Naive thymus-derived CD4-positive, alpha-beta T cell (primary cell): ENCODE data around the gene PCNX2. TPM values are rescaled to one million over a fixed set of nuclear protein-coding genes. Genes with fewer than 3 reads are reported as not detected.

Experiments used
- ATAC-seq: fragments of 150-1000 bp; cut with Tn5 transposase; 2 replicates; pipeline ENCODE4 v1.10.0; 2021; ENCODE audit warnings: mild to moderate bottlenecking, moderate library complexity
- CTCF ChIA-PET: fragments of 350-600 bp; sonication (Branson Sonifier 250); formaldehyde crosslinking; loops from one replicate; lab custom pipeline; 2021; ENCODE audit warnings: antibody characterized with exemption; lab: Charles Lee
- POLR2A ChIA-PET: fragments of 350-600 bp; sonication (Branson Sonifier 250); formaldehyde crosslinking; loops from one replicate; lab custom pipeline; 2021; ENCODE audit warnings: antibody characterized with exemption, inconsistent platforms; lab: Charles Lee
- DNase-seq, 9 donors: peaks; one replicate each; pipeline versions ENCODE4 v3.0.0 to v3.0.0-alpha.2; 2020 to 2022; ENCODE audit warnings: mixed read lengths in 1 of 9
- H3K27ac ChIP-seq: one replicate; pipeline ENCODE4 v1.7.0; 2013; ENCODE audit warnings: mild to moderate bottlenecking, low read depth, low read length, moderate library complexity
- H3K27me3 ChIP-seq, 2 donors: one replicate each; pipeline ENCODE4 v1.7.0; 2013; ENCODE audit warnings: low read length in 2 of 2, mild to moderate bottlenecking in 2 of 2, moderate library complexity in 2 of 2; ENCODE audit not compliant: control insufficient read depth in 2 of 2, insufficient read depth in 2 of 2
- H3K36me3 ChIP-seq, 3 experiments: 1 replicate in 2 of 3; 2 replicates in 1 of 3; pipeline ENCODE4 v1.7.0; 2013; ENCODE audit warnings: low read length in 3 of 3, mild to moderate bottlenecking in 3 of 3, moderate library complexity in 1 of 3; ENCODE audit not compliant: insufficient read depth in 3 of 3, control insufficient read depth in 2 of 3
- H3K4me1 ChIP-seq, 2 donors: one replicate each; pipeline ENCODE4 v1.7.0; 2013; ENCODE audit warnings: low read length in 2 of 2, mild to moderate bottlenecking in 2 of 2, moderate library complexity in 1 of 2; ENCODE audit not compliant: control insufficient read depth in 2 of 2, insufficient read depth in 2 of 2
- H3K4me3 ChIP-seq: 2 replicates; pipeline ENCODE4 v1.7.0; 2013; ENCODE audit warnings: mild to moderate bottlenecking, low read length
- H3K9me3 ChIP-seq, 3 experiments: 1 replicate in 2 of 3; 2 replicates in 1 of 3; pipeline ENCODE4 v1.7.0; 2013; ENCODE audit warnings: low read length in 3 of 3; ENCODE audit not compliant: control insufficient read depth in 2 of 3
- H3K27ac Mint-ChIP-seq, 9 donors: one replicate each; pipeline ENCODE4 v1.8.0; 2020 to 2022; ENCODE audit warnings: mixed read lengths in 9 of 9, mild to moderate bottlenecking in 8 of 9, moderate library complexity in 5 of 9, inconsistent platforms in 2 of 9
- H3K27me3 Mint-ChIP-seq, 5 donors: one replicate each; pipeline ENCODE4 v1.8.0; 2021 to 2022; ENCODE audit warnings: mixed read lengths in 5 of 5, mild to moderate bottlenecking in 1 of 5
- H3K36me3 Mint-ChIP-seq, 5 donors: one replicate each; pipeline ENCODE4 v1.8.0; 2020 to 2022; ENCODE audit warnings: mixed read lengths in 5 of 5, mild to moderate bottlenecking in 3 of 5, inconsistent platforms in 1 of 5
- H3K4me1 Mint-ChIP-seq, 7 donors: one replicate each; pipeline ENCODE4 v1.8.0; 2020 to 2022; ENCODE audit warnings: mixed read lengths in 7 of 7, mild to moderate bottlenecking in 3 of 7, inconsistent platforms in 1 of 7
- H3K4me3 Mint-ChIP-seq, 10 donors: one replicate each; pipeline ENCODE4 v1.8.0; 2020 to 2022; ENCODE audit warnings: mild to moderate bottlenecking in 10 of 10, mixed read lengths in 10 of 10, moderate library complexity in 6 of 10, inconsistent platforms in 2 of 10
- H3K9me3 Mint-ChIP-seq, 11 donors: one replicate each; pipeline ENCODE4 v1.8.0; 2020 to 2022; ENCODE audit warnings: mixed read lengths in 11 of 11, mild to moderate bottlenecking in 4 of 11, inconsistent platforms in 1 of 11, moderate library complexity in 1 of 11
- intact Hi-C, 2 donors: fragments of 100-400 bp; cut with micrococcal nuclease; formaldehyde crosslinking; loops; one replicate each; pipeline ENCODE4 v1.15.1; 2023
- polyA plus RNA-seq, 2 donors: library from polyadenylated mRNA; unstranded; fragments of 300-500 nt; fragmentation: Illumina TruSeq; gene quantifications; one replicate each; pipeline ENCODE4 v1.2.3, GENCODE V29; 2021
- total RNA-seq, 6 experiments: library from RNA in 5 of 6; stranded (reverse) in 5 of 6; gene quantifications; 1 replicate in 5 of 6; 2 replicates in 1 of 6; pipeline ENCODE4 v1.2.3 and lab custom pipeline; 2021 to 2026

The PCNX2 gene
- total and polyA plus RNA-seq, 7 experiments from 2014 or later: 4.1 to 61.8 (median 45.1) TPM

DNA sequence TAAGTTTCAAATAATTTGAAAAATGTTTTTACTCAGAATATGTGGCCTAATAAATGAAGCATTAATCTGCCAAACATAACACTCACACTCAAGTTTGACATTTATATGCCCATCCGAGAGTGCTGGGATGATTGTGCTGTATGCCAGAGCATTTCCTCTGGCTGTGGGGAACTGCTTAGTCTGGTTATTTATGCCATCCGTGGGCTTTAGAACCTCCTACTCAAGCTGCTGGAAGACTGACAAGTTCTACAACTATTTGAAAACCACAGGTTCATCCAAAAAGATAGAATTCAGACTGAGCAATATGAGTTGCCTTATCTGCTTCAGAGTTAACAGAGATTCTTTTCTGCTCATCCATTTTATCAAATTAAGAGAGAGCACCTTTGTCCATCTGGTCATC is 25.9 kb downstream of the PCNX2 start:
- intact Hi-C loops: no loop called here
- no peaks in the 10 kb centered on the region for H3K9me3 ChIP-seq
- no peaks in the 10 kb centered on the region for H3K4me1 ChIP-seq
- H3K4me1 Mint-ChIP-seq: peaks cover 4 to 26% (median 5%) of the 10 kb centered on the region in 7 donors
- peaks cover 0 to 9% (median 0%) of the 10 kb centered on the region in 11 donors for H3K9me3 Mint-ChIP-seq
- H3K36me3 ChIP-seq: no peaks in the 10 kb centered on the region
- no peaks in the 10 kb centered on the region for H3K27me3 ChIP-seq
- H3K27me3 Mint-ChIP-seq: no peaks in the 10 kb centered on the region
- no peak for ATAC-seq
- peak overlapping the region in 1 of 9 donors; percentile 31 for H3K27ac Mint-ChIP-seq
- ChIA-PET CTCF (no interaction called here), POLR2A (no interaction called here)
- no peak overlapping the region for H3K4me3 ChIP-seq
- DNase-seq: no peak
- peaks cover 10 to 45% (median 31%) of the 10 kb centered on the region in 5 donors for H3K36me3 Mint-ChIP-seq
- no peak overlapping the region for H3K27ac ChIP-seq
- no peak overlapping the region for H3K4me3 Mint-ChIP-seq

DNA sequence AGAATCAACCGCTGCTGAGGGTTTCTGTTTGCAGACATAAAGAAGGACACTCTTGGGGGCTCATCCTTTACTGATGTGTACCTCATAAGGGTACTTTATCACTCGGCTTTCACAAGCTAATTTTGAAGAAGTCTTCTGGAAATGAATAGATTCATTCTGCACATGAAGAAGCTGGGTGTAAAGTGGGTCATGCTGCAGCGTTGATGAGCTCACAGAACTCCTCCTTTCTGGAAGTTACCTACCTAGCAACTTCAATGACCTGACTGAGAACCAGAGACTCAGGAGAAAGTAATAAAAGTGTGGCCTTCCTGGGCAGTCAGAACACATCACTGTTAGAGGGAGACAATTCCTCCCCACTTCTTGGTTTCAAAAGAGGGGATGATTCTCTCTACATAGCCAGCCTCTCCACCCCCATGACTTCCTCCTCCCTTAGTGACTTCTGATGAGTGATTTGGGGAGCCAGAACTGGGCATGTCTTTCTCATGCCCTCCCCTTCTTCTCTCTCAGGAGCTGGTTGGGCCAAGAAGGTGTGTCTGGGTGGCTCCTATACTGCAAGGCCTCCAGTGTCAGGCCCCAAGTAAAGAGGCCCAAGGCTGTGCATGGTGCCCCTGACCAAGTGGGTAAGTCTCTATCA is 27.0 kb downstream of the PCNX2 start:
- intact Hi-C loops: no loop called here

DNA sequence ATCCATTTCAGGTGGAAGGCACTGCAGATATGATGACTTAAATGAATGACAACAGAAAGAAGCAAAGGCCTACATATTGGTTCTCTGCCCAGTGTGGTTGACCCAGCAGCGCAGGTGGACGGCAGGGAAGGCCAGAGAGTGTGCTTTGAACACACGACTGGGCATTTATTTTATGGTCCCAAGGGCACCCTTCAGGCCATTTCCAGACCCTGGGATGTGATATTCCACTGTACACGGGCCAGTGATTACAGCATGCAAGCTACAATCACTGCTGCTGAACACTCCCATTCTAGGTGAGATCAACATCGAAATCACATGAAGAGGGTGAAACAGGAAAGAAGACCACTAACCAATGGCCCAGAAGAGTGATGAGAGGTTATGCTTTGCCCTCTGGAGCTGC is 33.8 kb downstream of the PCNX2 start:
- Histone ChIP-seq H3K4me1 (no peaks in the 10 kb centered on the region), H3K27ac (no peak overlapping the region), H3K4me3 (no peak overlapping the region), H3K36me3 (peaks cover 0 to 30% (median 9%) of the 10 kb centered on the region in 3 experiments), H3K9me3 (no peaks in the 10 kb centered on the region), H3K27me3 (no peaks in the 10 kb centered on the region)
- Mint-ChIP-seq H3K27me3 (no peaks in the 10 kb centered on the region), H3K27ac (no peak overlapping the region), H3K9me3 (no peaks in the 10 kb centered on the region), H3K4me1 (peaks cover 0 to 15% (median 0%) of the 10 kb centered on the region in 7 donors), H3K4me3 (no peak overlapping the region), H3K36me3 (peaks cover 19 to 55% (median 46%) of the 10 kb centered on the region in 5 donors)
- CTCF ChIA-PET: no interaction called here
- DNase-seq (no peak), ATAC-seq (no peak)
- intact Hi-C loops: no loop called here
- POLR2A ChIA-PET: no interaction called here

More for the DNA sequence above, 27.0 kb downstream of the PCNX2 start:
- ChIA-PET CTCF (interaction anchor here (0.6 kb wide), 1 partner anchor 37 kb away, joined by 3 read pairs; no protein-coding TSS in a partner anchor), POLR2A (no interaction called here)
- ATAC-seq (no peak), DNase-seq (no peak)
- no peak overlapping the region for H3K27ac Mint-ChIP-seq
- H3K27me3 Mint-ChIP-seq: no peaks in the 10 kb centered on the region
- no peaks in the 10 kb centered on the region for H3K36me3 ChIP-seq
- no peaks in the 10 kb centered on the region for H3K27me3 ChIP-seq
- no peaks in the 10 kb centered on the region for H3K4me1 ChIP-seq
- no peak overlapping the region for H3K4me3 ChIP-seq
- no peak overlapping the region for H3K4me3 Mint-ChIP-seq
- peaks cover 0 to 9% (median 0%) of the 10 kb centered on the region in 11 donors for H3K9me3 Mint-ChIP-seq
- H3K36me3 Mint-ChIP-seq: peaks cover 10 to 49% (median 31%) of the 10 kb centered on the region in 5 donors
- H3K9me3 ChIP-seq: no peaks in the 10 kb centered on the region
- H3K4me1 Mint-ChIP-seq: peaks cover 0 to 21% (median 5%) of the 10 kb centered on the region in 7 donors
- H3K27ac ChIP-seq: no peak overlapping the region

DNA sequence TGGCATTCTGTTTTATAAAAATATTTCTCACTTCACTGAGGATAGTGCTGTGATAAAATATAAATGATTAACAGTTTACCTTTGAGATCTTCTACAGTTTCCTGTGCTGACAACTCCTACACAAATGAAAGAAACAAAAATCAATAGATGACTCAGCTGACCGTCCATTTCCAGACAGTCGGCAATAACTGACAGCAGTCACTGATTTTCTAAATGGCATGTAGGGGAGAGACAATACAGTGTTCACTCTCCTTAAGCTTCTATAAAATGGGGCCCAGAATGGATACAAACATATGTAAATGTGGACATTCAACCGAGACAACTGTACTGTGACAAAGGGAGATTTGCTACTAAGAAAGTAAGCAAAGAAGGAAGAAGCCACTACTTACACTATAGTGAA is 34.3 kb downstream of the PCNX2 start:
- ATAC-seq: no peak
- no peaks in the 10 kb centered on the region for H3K4me1 ChIP-seq
- Mint-ChIP-seq H3K27ac (peak overlapping the region in 1 of 9 donors; percentile 21), H3K4me1 (peaks cover 0 to 15% (median 0%) of the 10 kb centered on the region in 7 donors), H3K27me3 (no peaks in the 10 kb centered on the region), H3K36me3 (peaks cover 19 to 56% (median 46%) of the 10 kb centered on the region in 5 donors), H3K4me3 (peak overlapping the region in 1 of 10 donors; percentile 31), H3K9me3 (no peaks in the 10 kb centered on the region)
- H3K9me3 ChIP-seq: no peaks in the 10 kb centered on the region
- H3K4me3 ChIP-seq: no peak overlapping the region
- no peak overlapping the region for H3K27ac ChIP-seq
- ChIA-PET CTCF (no interaction called here), POLR2A (no interaction called here)
- no peaks in the 10 kb centered on the region for H3K27me3 ChIP-seq
- peaks cover 0 to 30% (median 9%) of the 10 kb centered on the region in 3 experiments for H3K36me3 ChIP-seq
- DNase-seq: no peak
- intact Hi-C loops: no loop called here

DNA sequence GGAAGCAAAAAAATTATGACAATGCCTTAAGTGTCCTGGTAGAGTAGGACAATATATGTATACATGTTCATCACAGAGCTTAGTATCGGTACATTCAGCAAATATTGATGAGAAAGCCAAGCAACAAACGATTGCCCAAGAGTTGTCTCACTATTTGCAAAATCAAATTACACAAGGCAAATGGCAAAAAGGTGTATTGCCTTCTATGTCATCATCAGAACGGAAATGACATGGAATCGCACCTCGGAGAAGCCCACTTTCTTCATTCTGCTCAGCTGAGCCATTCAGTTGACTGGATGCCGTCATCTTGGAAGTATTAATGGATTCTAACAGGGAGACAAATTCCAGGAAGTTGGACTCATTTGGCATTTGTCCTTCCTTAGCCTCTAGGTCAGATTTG is 37.7 kb downstream of the PCNX2 start:
- CTCF ChIA-PET: no interaction called here
- H3K36me3 Mint-ChIP-seq: peaks cover 14 to 59% (median 40%) of the 10 kb centered on the region in 5 donors
- Histone ChIP-seq H3K9me3 (no peaks in the 10 kb centered on the region), H3K4me1 (no peaks in the 10 kb centered on the region), H3K36me3 (peaks cover 0 to 30% (median 9%) of the 10 kb centered on the region in 3 experiments), H3K27me3 (no peaks in the 10 kb centered on the region), H3K27ac (no peak overlapping the region), H3K4me3 (no peak overlapping the region)
- ATAC-seq (no peak), DNase-seq (no peak)
- H3K4me3 Mint-ChIP-seq: no peak overlapping the region
- H3K9me3 Mint-ChIP-seq: no peaks in the 10 kb centered on the region
- no peaks in the 10 kb centered on the region for H3K27me3 Mint-ChIP-seq
- no peak overlapping the region for H3K27ac Mint-ChIP-seq
- POLR2A ChIA-PET: no interaction called here
- intact Hi-C loops: no loop called here
- H3K4me1 Mint-ChIP-seq: peaks cover 0 to 19% (median 0%) of the 10 kb centered on the region in 7 donors

DNA sequence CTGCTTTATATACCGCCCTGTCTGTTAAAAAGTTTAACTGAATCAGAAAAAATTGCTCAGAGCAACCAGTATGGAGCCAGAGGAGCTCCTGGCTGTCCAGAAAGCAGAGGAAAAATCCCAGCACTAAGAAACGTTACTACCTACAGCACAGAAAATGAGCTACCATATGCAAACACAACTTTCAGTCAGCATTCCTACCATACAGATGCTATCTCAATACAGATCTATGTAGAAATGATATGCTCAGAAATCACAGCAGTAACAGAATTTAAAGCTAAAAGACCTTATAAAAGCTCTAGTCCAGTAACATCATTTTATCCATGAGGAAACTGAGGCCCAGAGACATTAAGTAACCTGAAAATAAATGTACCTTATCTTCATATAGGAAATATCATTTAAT is 38.7 kb downstream of the PCNX2 start:
- Mint-ChIP-seq H3K27me3 (no peaks in the 10 kb centered on the region), H3K4me1 (peaks cover 0 to 15% (median 0%) of the 10 kb centered on the region in 7 donors), H3K9me3 (no peaks in the 10 kb centered on the region), H3K27ac (no peak overlapping the region), H3K36me3 (peaks cover 14 to 58% (median 38%) of the 10 kb centered on the region in 5 donors), H3K4me3 (no peak overlapping the region)
- Histone ChIP-seq H3K4me3 (no peak overlapping the region), H3K27ac (no peak overlapping the region), H3K36me3 (peaks cover 0 to 38% (median 9%) of the 10 kb centered on the region in 3 experiments), H3K27me3 (no peaks in the 10 kb centered on the region), H3K9me3 (no peaks in the 10 kb centered on the region), H3K4me1 (no peaks in the 10 kb centered on the region)
- DNase-seq: no peak
- ChIA-PET CTCF (no interaction called here), POLR2A (interaction anchor here (0.6 kb wide), 1 partner anchor 92 kb away, joined by 3 read pairs; no protein-coding TSS in a partner anchor)
- ATAC-seq: no peak
- intact Hi-C loops: no loop called here

DNA sequence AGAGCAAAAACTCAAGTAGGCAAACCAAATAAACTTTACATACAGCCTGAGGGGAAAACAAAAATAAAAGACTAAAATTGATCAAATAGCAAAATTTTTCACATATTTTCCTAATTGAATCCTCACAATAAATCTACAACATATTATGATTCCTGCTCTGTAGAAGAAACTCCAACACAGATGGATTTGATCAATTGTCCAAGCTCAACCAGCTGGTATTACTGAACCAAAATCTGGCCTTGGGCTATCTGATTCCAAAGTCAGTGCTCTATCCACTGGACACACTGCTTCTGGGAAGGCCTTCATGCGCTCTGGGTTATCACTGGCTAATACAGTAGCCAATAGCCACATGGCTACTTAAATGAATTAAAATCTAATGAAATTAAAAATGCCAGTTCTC is 39.3 kb downstream of the PCNX2 start:
- Mint-ChIP-seq H3K27me3 (no peaks in the 10 kb centered on the region), H3K4me3 (no peak overlapping the region), H3K36me3 (peaks cover 8 to 55% (median 34%) of the 10 kb centered on the region in 5 donors), H3K9me3 (no peaks in the 10 kb centered on the region), H3K27ac (no peak overlapping the region), H3K4me1 (peaks cover 0 to 9% (median 0%) of the 10 kb centered on the region in 7 donors)
- ChIA-PET CTCF (no interaction called here), POLR2A (interaction anchor here (0.6 kb wide), 1 partner anchor 91 kb away, joined by 3 read pairs; no protein-coding TSS in a partner anchor)
- Histone ChIP-seq H3K27me3 (no peaks in the 10 kb centered on the region), H3K36me3 (peaks cover 0 to 36% (median 9%) of the 10 kb centered on the region in 3 experiments), H3K4me3 (no peak overlapping the region), H3K9me3 (no peaks in the 10 kb centered on the region), H3K4me1 (no peaks in the 10 kb centered on the region), H3K27ac (no peak overlapping the region)
- ATAC-seq: no peak
- intact Hi-C loops: no loop called here
- DNase-seq: no peak
